ENCODE results near the gene CYFIP2. TPM values are rescaled to one million over a fixed set of nuclear protein-coding genes. Genes with fewer than 3 reads are reported as not detected.

CYFIP2 gene
- total RNA-seq: 35.8 and 40.0 TPM in 2 replicates

GRCh38 chr5:157265714-157266285 is at the start of gene CYFIP2:
Gene CYFIP2, plus strand, starts transcription at chr5:157266123. Its CDS starts 19,239 bp downstream, at chr5:157285362.

Other genes with a start within 250 kb of the CYFIP2 start
- gene HAVCR1, start 207.0 kb upstream of the CYFIP2 start, total RNA-seq: not detected in 2 replicates
- gene HAVCR2, start 157.1 kb upstream of the CYFIP2 start, total RNA-seq: not detected in 2 replicates
- gene MED7, start 123.3 kb upstream of the CYFIP2 start, total RNA-seq: 7.9 and 8.8 TPM in 2 replicates
- not detected in 2 replicates for gene GARIN3, start 99.9 kb upstream of the CYFIP2 start, total RNA-seq
- not detected in 2 replicates for gene ITK, start 85.3 kb upstream of the CYFIP2 start, total RNA-seq
- gene NIPAL4, start 194.1 kb downstream of the CYFIP2 start, total RNA-seq: not detected in 2 replicates